ENCODE data around the gene UNC119. TPM values are rescaled to one million over a fixed set of nuclear protein-coding genes. Genes with fewer than 3 reads are reported as not detected.
"Not testable (repeated sequence)": the region's sequence is repeated elsewhere in the genome, so short reads cannot be mapped to it uniquely, and the experiment has no call there.

The UNC119 gene
- total RNA-seq, 1 experiment from 2014 or later: 68.4 TPM

GRCh38 chr17:28523876-28524275 is 28.5 kb downstream of the UNC119 start:
- no peaks in the 10 kb centered on the region for H3K79me2 ChIP-seq (ENCODE audit: low read length)
- no peaks in the 10 kb centered on the region for H3F3A ChIP-seq (ENCODE audit: low read length, unreplicated experiment)
- H3K4me3 ChIP-seq (ENCODE audit: low read length): no peak overlapping the region
- H3K4me1 ChIP-seq (ENCODE audit: insufficient read depth, low read length): peaks cover 26% of the 10 kb centered on the region
- H4K20me1 ChIP-seq (ENCODE audit: low read length): no peaks in the 10 kb centered on the region
- H3K27me3 ChIP-seq (ENCODE audit: low read length): no peaks in the 10 kb centered on the region
- no peaks in the 10 kb centered on the region for H3K36me3 ChIP-seq (ENCODE audit: low read depth, low read length)
- H2AFZ ChIP-seq (ENCODE audit: low read length): no peak overlapping the region
- no TSS peak for BruUV-seq (replicated peaks)
- DNase-seq (no peak), ATAC-seq (no peak)
- no peak overlapping the region for H3K4me2 ChIP-seq (ENCODE audit: low read length)
- POLR2A ChIA-PET (ENCODE audit: unreplicated experiment): no interaction called here
- no peaks in the 10 kb centered on the region for H3K9me2 ChIP-seq (replicated peaks; ENCODE audit: low read length)
- no peak overlapping the region for H3K27ac ChIP-seq (ENCODE audit: low read length)
- TF ChIP-seq EZH2 (IDR thresholded peaks at IDR 0.05; ENCODE audit: low read length, unreplicated experiment): no peak
- no peak for TF ChIP-seq EZH2phosphoT487 (IDR thresholded peaks at IDR 0.05; ENCODE audit: borderline replicate concordance, low read length)
- TF ChIP-seq, protein P1, sequence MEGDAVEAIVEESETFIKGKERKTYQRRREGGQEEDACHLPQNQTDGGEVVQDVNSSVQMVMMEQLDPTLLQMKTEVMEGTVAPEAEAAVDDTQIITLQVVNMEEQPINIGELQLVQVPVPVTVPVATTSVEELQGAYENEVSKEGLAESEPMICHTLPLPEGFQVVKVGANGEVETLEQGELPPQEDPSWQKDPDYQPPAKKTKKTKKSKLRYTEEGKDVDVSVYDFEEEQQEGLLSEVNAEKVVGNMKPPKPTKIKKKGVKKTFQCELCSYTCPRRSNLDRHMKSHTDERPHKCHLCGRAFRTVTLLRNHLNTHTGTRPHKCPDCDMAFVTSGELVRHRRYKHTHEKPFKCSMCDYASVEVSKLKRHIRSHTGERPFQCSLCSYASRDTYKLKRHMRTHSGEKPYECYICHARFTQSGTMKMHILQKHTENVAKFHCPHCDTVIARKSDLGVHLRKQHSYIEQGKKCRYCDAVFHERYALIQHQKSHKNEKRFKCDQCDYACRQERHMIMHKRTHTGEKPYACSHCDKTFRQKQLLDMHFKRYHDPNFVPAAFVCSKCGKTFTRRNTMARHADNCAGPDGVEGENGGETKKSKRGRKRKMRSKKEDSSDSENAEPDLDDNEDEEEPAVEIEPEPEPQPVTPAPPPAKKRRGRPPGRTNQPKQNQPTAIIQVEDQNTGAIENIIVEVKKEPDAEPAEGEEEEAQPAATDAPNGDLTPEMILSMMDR (conservative IDR thresholded peaks at IDR 0.05; ENCODE audit: low read depth, low read length): no peak
- CTCF ChIA-PET: no interaction called here
- no peak overlapping the region for H3K9ac ChIP-seq (ENCODE audit: low read length)
- intact Hi-C loops (cut with micrococcal nuclease): no loop called here
- H3K9me3 ChIP-seq (ENCODE audit: low read length): no peaks in the 10 kb centered on the region

DNA sequence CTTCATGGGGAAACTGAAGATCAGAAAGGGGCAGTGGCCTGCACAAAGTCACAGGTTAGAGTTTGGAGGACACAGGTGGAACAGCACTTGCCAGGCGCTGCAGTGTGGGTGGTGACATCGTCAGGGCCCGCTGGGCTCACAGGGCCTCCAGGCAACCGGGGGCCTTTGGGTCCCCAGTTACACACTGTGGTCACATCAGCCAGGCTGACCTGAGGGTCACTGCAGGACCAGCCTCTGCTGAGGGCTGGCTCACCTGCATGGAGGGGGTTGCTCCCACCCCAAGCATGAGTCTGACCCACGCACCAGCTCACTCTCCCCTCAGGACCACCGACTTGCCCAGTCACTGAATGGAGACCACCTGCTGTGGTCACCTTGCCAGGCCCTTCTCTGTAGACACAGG is 29.2 kb downstream of the UNC119 start:
- H3K27me3 ChIP-seq (ENCODE audit: low read length): no peaks in the 10 kb centered on the region
- H3K4me3 ChIP-seq (ENCODE audit: low read length): no peak overlapping the region
- peaks cover 21% of the 10 kb centered on the region for H3K4me1 ChIP-seq (ENCODE audit: insufficient read depth, low read length)
- no peaks in the 10 kb centered on the region for H4K20me1 ChIP-seq (ENCODE audit: low read length)
- H3K36me3 ChIP-seq (ENCODE audit: low read depth, low read length): no peaks in the 10 kb centered on the region
- H3F3A ChIP-seq (ENCODE audit: low read length, unreplicated experiment): no peaks in the 10 kb centered on the region
- ATAC-seq: no peak
- H3K4me2 ChIP-seq (ENCODE audit: low read length): no peak overlapping the region
- intact Hi-C loops (cut with micrococcal nuclease): no loop called here
- no peak overlapping the region for H3K27ac ChIP-seq (ENCODE audit: low read length)
- BruUV-seq (replicated peaks): no TSS peak
- TF ChIP-seq EZH2 (IDR thresholded peaks at IDR 0.05; ENCODE audit: low read length, unreplicated experiment) (no peak), EZH2phosphoT487 (IDR thresholded peaks at IDR 0.05; ENCODE audit: borderline replicate concordance, low read length) (no peak)
- TF ChIP-seq, protein P1 (conservative IDR thresholded peaks at IDR 0.05; ENCODE audit: low read depth, low read length): no peak
- no peak overlapping the region for H2AFZ ChIP-seq (ENCODE audit: low read length)
- no peak for DNase-seq
- ChIA-PET CTCF (no interaction called here), POLR2A (ENCODE audit: unreplicated experiment) (no interaction called here)
- no peaks in the 10 kb centered on the region for H3K9me3 ChIP-seq (ENCODE audit: low read length)
- H3K9me2 ChIP-seq (replicated peaks; ENCODE audit: low read length): no peaks in the 10 kb centered on the region
- no peaks in the 10 kb centered on the region for H3K79me2 ChIP-seq (ENCODE audit: low read length)
- no peak overlapping the region for H3K9ac ChIP-seq (ENCODE audit: low read length)

- H2AFZ ChIP-seq (ENCODE audit: low read length); intact Hi-C loops (cut with micrococcal nuclease); H3K36me3 ChIP-seq (ENCODE audit: low read depth, low read length); H3K4me2 ChIP-seq (ENCODE audit: low read length); ATAC-seq; H3K27ac ChIP-seq (ENCODE audit: low read length); H3K79me2 ChIP-seq (ENCODE audit: low read length); H3K9me2 ChIP-seq (replicated peaks; ENCODE audit: low read length); H3K9ac ChIP-seq (ENCODE audit: low read length); H3K4me3 ChIP-seq (ENCODE audit: low read length); DNase-seq; POLR2A ChIA-PET (ENCODE audit: unreplicated experiment); H4K20me1 ChIP-seq (ENCODE audit: low read length); H3K27me3 ChIP-seq (ENCODE audit: low read length); BruUV-seq (replicated peaks); H3K9me3 ChIP-seq (ENCODE audit: low read length); CTCF ChIA-PET; H3F3A ChIP-seq (ENCODE audit: low read length, unreplicated experiment): not testable (repeated sequence)
- H3K4me1 ChIP-seq (ENCODE audit: insufficient read depth, low read length): peaks cover 12% of the 10 kb centered on the region
Measured at GRCh38 chr17:28522281-28522680, 30.1 kb downstream of the UNC119 start.
